ENCODE measurements around the gene IQCF5.
"Not testable (repeated sequence)": the region's sequence is repeated elsewhere in the genome, so short reads cannot be mapped to it uniquely, and the experiment has no call there.

Gene IQCF5

GRCh38 chr3:51873253-51873766 lies 2.1 kb downstream of the IQCF5 start:
- DNase-seq (ENCODE audit: low read depth), result no peak
- H3K4me3 ChIP-seq (ENCODE audit: low read depth, low read length), result no peak overlapping the region

DNA sequence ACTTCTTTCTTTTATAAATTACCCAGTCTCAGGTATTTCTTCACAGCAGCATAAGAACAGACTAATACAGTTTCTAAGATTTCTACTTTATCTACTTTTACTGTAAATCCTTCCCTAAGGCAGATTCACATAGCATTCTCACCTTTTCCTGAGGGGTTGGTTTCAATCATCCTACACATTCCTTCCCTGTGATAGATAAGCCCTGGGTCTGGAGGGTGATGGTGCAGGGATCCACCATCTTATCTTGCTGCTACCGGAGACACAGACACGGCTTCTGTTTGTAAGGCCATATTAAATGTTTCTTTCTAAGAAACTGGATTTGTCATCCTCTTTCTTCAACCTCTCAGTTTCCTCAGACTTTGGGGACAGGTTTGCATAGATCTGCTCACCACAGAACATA lies 6.1 kb downstream of the IQCF5 start:
- DNase-seq (ENCODE audit: low read depth), result no peak
- H3K4me3 ChIP-seq (ENCODE audit: low read depth, low read length), result no peak overlapping the region

DNA sequence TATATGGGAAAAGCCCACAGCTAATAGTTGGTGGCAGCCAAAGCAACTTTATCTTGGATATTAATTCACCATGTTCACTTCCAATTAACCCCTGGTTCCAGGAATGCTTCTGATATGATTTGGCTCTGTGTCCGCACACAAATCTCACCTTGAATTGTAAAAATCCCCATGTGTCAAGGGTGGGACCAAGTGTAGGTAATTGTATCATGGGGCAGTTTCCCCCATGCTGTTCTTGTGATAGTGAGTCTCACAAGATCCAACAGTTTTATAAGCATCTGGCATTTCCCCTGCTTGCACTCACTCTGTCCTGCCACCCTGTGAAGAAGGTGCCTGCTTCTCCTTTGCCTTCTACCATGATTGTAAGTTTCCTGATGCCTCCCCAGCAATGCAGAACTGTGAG lies 6.5 kb downstream of the IQCF5 start:
- DNase-seq (ENCODE audit: low read depth); H3K4me3 ChIP-seq (ENCODE audit: low read depth, low read length): not testable (repeated sequence)

- DNase-seq (ENCODE audit: low read depth), result no peak
Measured at GRCh38 chr3:51862886-51863285, 12.5 kb downstream of the IQCF5 start.

DNA sequence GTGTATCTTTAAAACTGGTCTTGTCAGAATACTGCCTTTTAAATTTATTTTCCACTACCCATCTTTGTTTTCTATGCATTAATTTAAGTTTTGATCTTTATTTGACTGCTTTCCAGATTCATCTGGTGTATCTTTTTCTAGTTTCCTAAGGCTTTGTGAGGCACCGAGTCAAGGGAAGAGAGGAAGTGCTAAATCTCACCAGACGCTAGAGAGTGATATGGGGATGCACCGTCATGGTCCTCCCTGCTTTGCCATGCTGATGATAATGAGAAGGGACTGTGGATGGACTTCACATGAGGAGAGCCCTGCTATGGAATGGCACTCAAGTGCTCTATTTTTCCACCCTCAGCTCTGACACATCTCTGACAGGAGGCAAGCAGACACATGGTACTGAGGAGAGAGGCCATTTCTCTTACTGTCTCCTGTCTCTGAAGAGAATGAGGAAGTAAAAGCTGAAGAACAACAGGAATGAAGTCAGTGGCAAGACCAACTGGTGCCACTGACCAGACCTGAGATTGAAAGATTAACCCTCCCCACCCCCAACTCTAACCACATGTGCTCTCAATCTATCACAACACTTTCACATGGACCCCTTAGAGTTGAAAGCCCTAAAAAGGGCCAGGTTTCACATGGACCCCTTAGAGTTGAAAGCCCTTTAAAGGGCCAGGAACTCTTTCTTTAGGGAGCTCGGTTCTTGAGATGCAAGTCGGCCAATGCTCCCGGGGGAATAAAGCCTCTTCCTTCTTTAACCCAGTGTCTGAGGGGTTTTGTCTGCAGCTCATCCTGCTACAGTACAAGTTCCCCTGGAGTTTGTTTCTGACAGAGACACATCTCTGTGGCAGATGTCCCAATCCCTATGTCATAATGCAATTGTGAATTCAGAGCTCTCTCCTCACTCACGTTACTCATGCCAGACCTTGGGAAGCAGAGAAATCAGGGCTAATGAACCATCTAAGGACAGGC lies 14.4 kb downstream of the IQCF5 start, which contains the start of gene IQCF2:
Gene IQCF2, plus strand, starts transcription at position 913 of the 963 bp plus-strand sequence. CDS start 52 bp downstream, outside the sequence.
- H3K4me3 ChIP-seq (ENCODE audit: low read depth, low read length), result no peak within 1 kb of the TSS
- no peak for DNase-seq (ENCODE audit: low read depth)

More at GRCh38 chr3:51862886-51863285, 12.5 kb downstream of the IQCF5 start:
- H3K4me3 ChIP-seq (ENCODE audit: low read depth, low read length), result no peak overlapping the region

DNA sequence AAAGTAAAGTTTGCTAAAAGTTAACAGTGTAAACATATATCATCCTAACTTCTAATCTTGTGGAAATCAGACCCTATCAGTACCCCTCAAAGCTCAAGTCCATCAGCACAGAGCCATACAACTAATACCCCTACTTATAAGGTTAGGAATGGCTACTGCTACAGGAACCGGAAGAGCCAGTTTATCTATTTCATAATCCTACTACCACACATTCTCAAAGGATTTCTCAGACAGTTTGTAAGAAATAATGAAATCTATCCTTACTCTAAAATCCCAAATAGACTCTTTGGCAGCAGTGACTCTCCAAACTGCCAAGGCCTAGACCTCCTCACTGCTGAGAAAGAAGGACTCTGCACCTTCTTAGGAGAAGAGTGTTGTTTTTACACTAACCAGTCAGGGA lies 20.0 kb downstream of the IQCF5 start:
- not testable (repeated sequence) for DNase-seq (ENCODE audit: low read depth); H3K4me3 ChIP-seq (ENCODE audit: low read depth, low read length)

DNA sequence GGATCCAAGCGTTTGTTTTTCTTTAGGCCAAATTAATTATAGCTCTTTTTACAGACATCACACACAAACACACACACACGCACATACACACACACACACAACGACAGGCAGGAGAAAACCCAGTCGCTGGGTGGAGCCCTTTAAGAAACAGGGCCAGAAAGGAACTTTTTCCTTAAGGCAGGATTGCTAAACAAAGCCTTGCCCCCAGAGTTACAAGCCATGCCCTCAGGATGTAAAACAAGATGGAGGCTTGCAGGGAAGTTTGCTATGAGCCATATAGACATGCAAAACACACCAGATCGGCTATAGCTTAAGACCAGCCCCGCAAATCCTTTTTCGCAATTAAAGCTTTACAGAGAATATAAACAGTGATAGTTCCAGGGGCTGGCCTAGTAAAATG lies 30.3 kb downstream of the IQCF5 start:
- H3K4me3 ChIP-seq (ENCODE audit: low read depth, low read length), result no peak overlapping the region
- DNase-seq (ENCODE audit: low read depth), result no peak

GRCh38 chr3:51836606-51837005 lies 38.8 kb downstream of the IQCF5 start:
- no peak for DNase-seq (ENCODE audit: low read depth)
- H3K4me3 ChIP-seq (ENCODE audit: low read depth, low read length), result no peak overlapping the region

GRCh38 chr3:51830836-51831385 lies 44.5 kb downstream of the IQCF5 start:
- H3K4me3 ChIP-seq (ENCODE audit: low read depth, low read length), result no peak overlapping the region
- DNase-seq (ENCODE audit: low read depth), result no peak

DNA sequence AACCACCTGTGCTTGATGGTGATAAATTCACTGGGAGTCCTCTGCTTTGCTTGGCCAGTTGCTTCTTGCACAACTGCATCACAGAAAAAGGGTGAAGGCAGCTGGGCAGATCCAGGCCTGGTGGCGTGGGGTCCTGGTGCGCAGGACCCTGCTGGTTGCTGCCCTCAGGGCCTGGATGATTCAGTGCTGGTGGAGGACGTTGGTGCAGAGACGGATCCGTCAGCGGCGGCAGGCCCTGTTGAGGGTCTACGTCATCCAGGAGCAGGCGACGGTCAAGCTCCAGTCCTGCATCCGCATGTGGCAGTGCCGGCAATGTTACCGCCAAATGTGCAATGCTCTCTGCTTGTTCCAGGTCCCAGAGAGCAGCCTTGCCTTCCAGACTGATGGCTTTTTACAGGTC lies 45.1 kb downstream of the IQCF5 start:
- H3K4me3 ChIP-seq (ENCODE audit: low read depth, low read length), result no peak overlapping the region
- no peak for DNase-seq (ENCODE audit: low read depth)

DNA sequence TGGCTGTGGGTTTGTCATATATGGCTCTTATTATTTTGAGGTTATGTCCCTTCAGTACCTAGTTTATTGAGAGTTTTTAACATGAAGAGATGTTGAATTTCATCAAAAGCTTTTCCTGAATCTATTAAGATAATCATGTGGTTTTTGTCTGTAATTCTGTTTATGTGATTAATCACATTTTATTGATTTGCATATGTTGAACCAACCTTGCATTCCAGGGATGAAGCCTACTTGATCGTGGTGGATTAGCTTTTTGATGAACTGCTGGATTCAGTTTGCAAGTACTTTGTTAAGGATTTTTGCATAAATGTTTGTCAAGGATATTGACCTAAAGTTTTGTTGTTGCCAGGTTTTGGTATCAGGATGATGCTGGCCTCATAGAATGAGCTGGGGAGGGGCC lies 47.1 kb downstream of the IQCF5 start:
- no peak for DNase-seq (ENCODE audit: low read depth)
- H3K4me3 ChIP-seq (ENCODE audit: low read depth, low read length), result no peak overlapping the region

All from skeletal muscle cell (primary cell).